Skeletal muscle satellite cell (primary cell): ENCODE results near the gene GRIN2A.

Experiments
- H3K27me3 ChIP-seq: 2 replicates; pipeline ENCODE4 v1.7.0; 2013; ENCODE audit warnings: low read length; ENCODE audit not compliant: control insufficient read depth, insufficient read depth
- H3K36me3 ChIP-seq: 2 replicates; pipeline ENCODE4 v1.7.0; 2013; ENCODE audit warnings: mild to moderate bottlenecking, control low read depth, low read length; ENCODE audit not compliant: insufficient read depth
- H3K4me1 ChIP-seq: 2 replicates; pipeline ENCODE4 v1.7.0; 2013; ENCODE audit warnings: low read length; ENCODE audit not compliant: control insufficient read depth, insufficient read depth
- H3K4me2 ChIP-seq: 2 replicates; pipeline ENCODE4 v1.7.0; 2013; ENCODE audit warnings: mild to moderate bottlenecking, low read length
- H3K4me3 ChIP-seq: 2 replicates; pipeline ENCODE4 v1.7.0; 2013; ENCODE audit warnings: low read length
- H3K9ac ChIP-seq: 2 replicates; pipeline ENCODE4 v1.7.0; 2013; ENCODE audit warnings: mild to moderate bottlenecking, low read depth, low read length, moderate library complexity
- H3K9me3 ChIP-seq: replicated peaks from 2 replicates; pipeline ENCODE4 v1.7.0; 2013; ENCODE audit warnings: mild to moderate bottlenecking, control low read depth, low read length

The GRIN2A gene

DNA sequence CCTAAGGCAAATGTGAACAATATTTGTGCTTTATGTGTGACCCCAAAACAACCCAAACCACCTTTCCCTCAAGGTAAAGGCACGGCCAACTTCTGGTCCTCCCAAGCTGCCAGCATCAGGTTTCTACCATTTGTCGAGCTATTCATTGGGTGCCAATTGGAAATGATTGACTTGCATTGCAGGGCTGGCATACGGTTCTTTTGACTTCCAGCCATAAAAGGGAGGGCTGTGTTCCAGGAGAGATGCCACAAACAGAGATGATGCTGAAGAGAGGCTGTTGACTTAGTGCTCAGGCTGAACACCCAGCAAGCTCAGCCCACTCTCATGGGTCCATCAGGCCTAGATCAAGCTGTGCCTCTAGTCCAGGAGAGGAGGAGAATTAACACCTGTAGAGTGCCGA, 252.4 kb downstream of the GRIN2A start:
- no peaks in the 10 kb centered on the region for H3K36me3 ChIP-seq
- H3K9ac ChIP-seq: no peak overlapping the region
- peaks cover 6% of the 10 kb centered on the region for H3K9me3 ChIP-seq
- H3K4me1 ChIP-seq: no peaks in the 10 kb centered on the region
- no peaks in the 10 kb centered on the region for H3K27me3 ChIP-seq
- H3K4me2 ChIP-seq: no peak overlapping the region
- no peak overlapping the region for H3K4me3 ChIP-seq

DNA sequence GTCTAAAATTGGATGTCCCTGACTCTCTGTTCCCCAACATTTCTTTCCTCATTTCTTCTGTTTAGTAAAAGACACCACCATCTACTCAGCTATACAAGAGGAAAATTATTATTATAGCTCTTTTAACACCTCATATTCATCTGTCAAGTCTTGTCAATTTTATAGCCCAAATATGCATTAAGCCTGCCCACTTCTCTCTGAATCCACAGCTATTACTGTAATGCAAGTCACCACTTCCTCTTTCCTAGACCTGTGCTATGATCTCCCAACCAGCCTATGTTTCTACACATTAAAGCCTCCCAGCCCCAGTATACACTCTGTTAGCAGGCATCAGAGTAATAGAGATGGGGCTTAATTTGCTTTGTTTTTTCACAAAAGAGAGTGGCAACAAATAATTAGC, 252.9 kb downstream of the GRIN2A start:
- H3K9ac ChIP-seq: no peak overlapping the region
- no peaks in the 10 kb centered on the region for H3K27me3 ChIP-seq
- no peak overlapping the region for H3K4me2 ChIP-seq
- H3K4me3 ChIP-seq: no peak overlapping the region
- H3K36me3 ChIP-seq: no peaks in the 10 kb centered on the region
- H3K9me3 ChIP-seq: peaks cover 6% of the 10 kb centered on the region
- no peaks in the 10 kb centered on the region for H3K4me1 ChIP-seq

DNA sequence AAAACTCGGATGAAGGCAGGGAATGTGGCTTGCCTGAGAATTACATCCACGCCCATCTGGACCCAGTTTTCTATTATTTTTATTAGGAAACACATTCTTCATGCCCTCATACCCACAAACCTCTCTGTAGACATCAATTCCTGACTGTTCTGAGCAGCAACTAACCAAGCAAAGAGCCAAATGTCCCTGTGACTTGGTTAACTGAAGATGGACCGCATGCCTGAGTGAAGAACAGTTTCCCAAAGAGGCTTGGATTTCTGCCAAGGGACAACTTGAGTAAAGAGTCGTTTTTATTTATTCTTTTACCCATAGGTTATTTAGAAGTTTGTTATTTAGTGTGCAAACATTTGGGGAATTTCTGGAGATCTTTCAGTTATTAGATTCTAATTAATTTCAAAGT, 259.8 kb downstream of the GRIN2A start:
- no peaks in the 10 kb centered on the region for H3K4me1 ChIP-seq
- no peaks in the 10 kb centered on the region for H3K36me3 ChIP-seq
- no peak overlapping the region for H3K9ac ChIP-seq
- no peaks in the 10 kb centered on the region for H3K9me3 ChIP-seq
- H3K4me3 ChIP-seq: no peak overlapping the region
- H3K27me3 ChIP-seq: no peaks in the 10 kb centered on the region
- no peak overlapping the region for H3K4me2 ChIP-seq

DNA sequence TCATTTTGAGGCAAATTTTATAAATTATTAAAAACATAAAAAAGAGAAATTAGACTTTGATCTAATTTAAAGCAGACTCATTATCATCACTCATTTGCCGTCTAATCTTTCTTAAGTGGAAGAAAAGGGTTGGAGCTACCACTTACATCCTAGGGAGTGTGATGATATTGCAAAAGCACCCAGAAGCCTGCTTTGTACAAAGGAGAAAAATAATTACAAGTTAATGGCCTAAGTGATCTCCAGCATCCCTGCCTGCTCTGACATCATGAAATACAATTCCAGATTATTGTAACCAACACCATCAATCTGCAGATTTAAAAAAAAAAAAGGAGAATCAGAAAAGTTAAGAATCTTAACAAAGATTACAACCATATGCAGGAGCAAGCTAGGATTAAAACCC, 260.2 kb downstream of the GRIN2A start:
- Histone ChIP-seq H3K9ac (no peak overlapping the region), H3K27me3 (no peaks in the 10 kb centered on the region), H3K4me3 (no peak overlapping the region), H3K36me3 (no peaks in the 10 kb centered on the region), H3K9me3 (no peaks in the 10 kb centered on the region), H3K4me2 (no peak overlapping the region), H3K4me1 (no peaks in the 10 kb centered on the region)

DNA sequence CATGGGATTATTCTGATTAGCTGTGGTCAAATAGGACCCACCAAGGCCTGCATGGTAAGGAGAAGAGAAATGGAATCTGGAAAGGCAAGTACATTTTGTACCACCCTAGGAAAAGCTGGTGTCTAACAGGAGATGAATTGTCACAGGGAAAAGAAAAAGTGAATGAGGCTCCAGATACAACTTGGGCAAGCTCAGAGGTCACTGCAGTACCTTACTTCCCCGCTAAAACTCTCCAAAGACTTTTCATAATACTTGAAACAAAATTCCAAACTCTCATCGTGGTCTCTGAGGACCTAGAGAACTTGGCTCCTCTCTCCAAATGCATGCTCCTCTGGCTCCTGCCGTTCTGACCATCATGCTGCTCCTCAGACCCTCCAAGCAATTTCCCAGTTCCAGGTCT, 262.8 kb downstream of the GRIN2A start:
- Histone ChIP-seq H3K36me3 (no peaks in the 10 kb centered on the region), H3K4me2 (no peak overlapping the region), H3K9me3 (no peaks in the 10 kb centered on the region), H3K4me1 (no peaks in the 10 kb centered on the region), H3K27me3 (no peaks in the 10 kb centered on the region), H3K4me3 (no peak overlapping the region), H3K9ac (no peak overlapping the region)

DNA sequence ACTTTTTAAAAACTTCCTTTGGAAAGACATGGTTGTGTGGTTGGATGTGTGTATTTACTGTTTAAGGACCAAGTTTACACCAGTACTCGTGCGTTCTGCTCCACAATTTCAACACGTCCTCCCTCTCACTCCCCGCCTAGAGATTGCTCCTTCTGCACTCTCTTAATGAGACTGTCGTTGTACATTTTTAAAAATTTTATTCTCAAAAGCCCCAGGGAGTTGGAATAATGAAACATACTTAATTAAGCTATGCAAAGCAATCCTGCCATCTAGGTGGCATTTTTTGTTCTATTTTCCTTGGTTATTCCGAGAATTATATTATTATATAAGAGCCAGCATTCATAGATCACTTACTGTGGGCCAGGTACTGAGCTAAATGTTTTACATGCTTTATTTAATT, 264.5 kb downstream of the GRIN2A start:
- Histone ChIP-seq H3K36me3 (no peaks in the 10 kb centered on the region), H3K4me3 (no peak overlapping the region), H3K9ac (no peak overlapping the region), H3K4me1 (no peaks in the 10 kb centered on the region), H3K9me3 (no peaks in the 10 kb centered on the region), H3K27me3 (no peaks in the 10 kb centered on the region), H3K4me2 (no peak overlapping the region)

DNA sequence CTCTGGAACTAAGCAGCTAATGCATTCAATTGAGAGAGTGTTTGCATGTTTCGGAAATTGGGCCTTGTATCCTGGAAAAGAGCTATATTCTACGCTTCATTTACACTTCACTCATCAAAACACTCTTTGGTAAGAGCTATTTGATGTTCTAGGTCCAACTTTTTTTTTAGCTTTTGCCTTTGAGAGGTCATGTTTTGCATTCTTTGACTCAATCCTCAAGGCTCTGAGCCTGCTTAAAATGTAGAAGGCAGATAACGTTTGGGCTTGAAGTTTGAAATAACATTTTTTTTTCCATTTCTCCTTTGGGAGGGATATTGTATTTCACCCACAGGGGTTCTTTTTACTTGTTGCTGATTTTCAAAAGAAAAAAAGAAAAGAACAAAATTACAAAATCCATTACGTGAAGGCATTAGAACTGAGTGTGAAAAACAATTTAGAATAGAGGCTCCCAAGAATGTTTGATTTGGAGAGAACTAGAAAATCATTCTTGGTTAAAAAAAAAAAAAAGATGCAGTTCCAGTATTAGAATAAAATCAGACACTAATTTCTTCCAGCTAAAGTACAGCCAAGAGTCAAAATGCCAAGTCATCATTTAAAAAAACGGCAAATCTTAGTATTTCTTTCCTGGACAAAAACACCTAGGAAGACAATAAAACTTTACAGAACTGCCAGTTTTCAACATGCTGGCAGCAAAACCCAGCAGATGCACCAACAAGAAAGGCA, 268.5 kb downstream of the GRIN2A start:
- Histone ChIP-seq H3K36me3 (no peaks in the 10 kb centered on the region), H3K9ac (no peak overlapping the region), H3K9me3 (no peaks in the 10 kb centered on the region), H3K27me3 (no peaks in the 10 kb centered on the region), H3K4me3 (no peak overlapping the region), H3K4me1 (no peaks in the 10 kb centered on the region), H3K4me2 (no peak overlapping the region)

DNA sequence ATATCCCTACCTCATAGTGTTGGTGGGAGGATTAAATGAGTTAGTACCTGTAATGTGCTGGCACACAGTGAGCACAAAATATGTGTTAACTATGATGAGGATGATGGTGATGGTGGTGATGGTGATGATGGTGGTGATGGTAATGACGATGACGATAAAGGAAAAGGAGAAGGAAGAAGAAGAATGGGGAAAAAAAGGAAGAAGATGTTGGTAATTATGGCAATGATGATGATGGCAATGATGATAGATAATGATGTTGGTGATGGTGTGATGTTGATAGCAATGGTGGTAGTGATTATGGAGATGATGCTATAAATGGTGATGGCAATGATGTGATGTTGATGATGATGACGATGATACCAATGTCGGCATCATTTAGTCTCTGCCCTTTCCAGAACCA, 270.2 kb downstream of the GRIN2A start:
- Histone ChIP-seq H3K9ac (no peak overlapping the region), H3K27me3 (no peaks in the 10 kb centered on the region), H3K4me1 (no peaks in the 10 kb centered on the region), H3K4me3 (no peak overlapping the region), H3K9me3 (no peaks in the 10 kb centered on the region), H3K36me3 (no peaks in the 10 kb centered on the region), H3K4me2 (no peak overlapping the region)

DNA sequence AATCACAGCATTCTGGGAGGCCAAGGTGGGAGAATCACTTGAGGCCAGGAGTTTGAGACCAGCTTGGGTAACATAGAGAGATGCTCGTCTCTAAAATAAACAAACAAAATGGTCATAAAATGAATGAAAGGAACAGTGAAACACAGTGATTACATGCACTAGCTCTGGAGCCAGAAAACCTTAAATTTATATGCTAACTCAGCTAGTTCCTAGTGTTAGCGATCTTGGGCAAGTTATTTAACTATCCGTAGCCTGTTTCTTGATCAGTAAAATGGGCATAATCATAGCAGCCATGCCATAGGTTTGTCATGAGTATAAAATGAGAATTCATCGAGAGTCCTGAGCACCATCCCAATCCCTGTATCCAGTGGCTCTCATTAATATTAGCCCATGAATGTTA, 271.0 kb downstream of the GRIN2A start:
- Histone ChIP-seq H3K27me3 (no peaks in the 10 kb centered on the region), H3K36me3 (no peaks in the 10 kb centered on the region), H3K9me3 (no peaks in the 10 kb centered on the region), H3K4me1 (no peaks in the 10 kb centered on the region), H3K9ac (no peak overlapping the region), H3K4me3 (no peak overlapping the region), H3K4me2 (no peak overlapping the region)

DNA sequence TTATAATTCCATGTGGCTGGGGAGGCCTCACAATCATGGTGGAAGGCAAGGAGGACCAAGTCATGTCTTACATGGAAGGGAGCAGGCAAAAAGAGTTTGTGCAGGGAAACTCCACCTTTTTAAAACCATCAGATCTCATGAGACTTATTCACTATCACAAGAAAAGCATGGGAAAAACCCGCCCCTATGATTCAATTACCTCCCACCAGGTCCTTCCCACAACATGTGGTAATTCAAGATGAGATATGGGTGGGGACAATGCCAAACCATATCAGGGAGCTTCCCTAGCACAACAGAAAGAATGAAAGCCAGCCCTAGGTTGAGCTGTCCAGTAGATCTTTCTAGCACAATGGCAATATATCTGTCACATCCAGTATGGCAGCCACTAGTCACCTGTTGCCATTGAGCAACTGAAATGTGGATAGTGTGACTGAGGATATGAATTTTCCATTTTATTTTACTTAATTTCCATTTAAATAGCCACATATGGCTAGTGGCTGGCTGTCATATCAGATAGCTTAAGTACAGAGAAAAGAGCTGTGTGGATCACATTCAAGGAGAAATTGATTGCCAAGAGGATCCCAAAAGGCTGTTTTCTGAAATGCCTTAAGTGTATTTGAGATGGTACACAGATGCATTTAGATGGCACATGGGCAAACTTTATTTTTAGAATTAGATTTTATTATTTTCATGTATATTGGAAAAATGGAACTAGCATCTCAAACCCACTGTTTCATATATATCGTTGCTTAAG, 273.0 kb downstream of the GRIN2A start:
- no peaks in the 10 kb centered on the region for H3K4me1 ChIP-seq
- H3K27me3 ChIP-seq: no peaks in the 10 kb centered on the region
- H3K4me3 ChIP-seq: no peak overlapping the region

DNA sequence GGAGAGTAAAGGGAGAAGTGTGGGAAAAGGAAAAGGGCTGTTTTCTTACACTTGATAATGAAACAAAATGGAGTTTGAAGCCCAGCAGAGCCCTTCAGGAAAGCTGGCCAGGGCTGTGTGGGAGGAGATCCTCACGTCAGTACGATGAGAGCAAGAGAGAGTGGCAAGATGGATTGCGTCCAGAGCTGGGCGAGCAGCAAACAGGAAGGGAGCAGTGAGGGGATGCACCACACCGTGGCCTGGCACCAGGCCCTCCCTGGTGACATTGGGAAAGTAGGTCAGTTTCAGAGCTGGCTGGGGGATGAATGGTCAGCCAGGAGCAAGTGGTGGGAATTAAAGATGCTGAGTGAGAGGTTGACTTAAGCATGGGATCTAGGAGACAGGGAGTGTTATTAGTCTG, 273.6 kb downstream of the GRIN2A start:
- Histone ChIP-seq H3K36me3 (no peaks in the 10 kb centered on the region), H3K4me2 (no peak overlapping the region), H3K4me3 (no peak overlapping the region), H3K9ac (no peak overlapping the region), H3K9me3 (no peaks in the 10 kb centered on the region), H3K4me1 (no peaks in the 10 kb centered on the region), H3K27me3 (no peaks in the 10 kb centered on the region)

More for the DNA sequence above, 273.0 kb downstream of the GRIN2A start:
- Histone ChIP-seq H3K4me2 (no peak overlapping the region), H3K9me3 (no peaks in the 10 kb centered on the region), H3K36me3 (no peaks in the 10 kb centered on the region), H3K9ac (no peak overlapping the region)

DNA sequence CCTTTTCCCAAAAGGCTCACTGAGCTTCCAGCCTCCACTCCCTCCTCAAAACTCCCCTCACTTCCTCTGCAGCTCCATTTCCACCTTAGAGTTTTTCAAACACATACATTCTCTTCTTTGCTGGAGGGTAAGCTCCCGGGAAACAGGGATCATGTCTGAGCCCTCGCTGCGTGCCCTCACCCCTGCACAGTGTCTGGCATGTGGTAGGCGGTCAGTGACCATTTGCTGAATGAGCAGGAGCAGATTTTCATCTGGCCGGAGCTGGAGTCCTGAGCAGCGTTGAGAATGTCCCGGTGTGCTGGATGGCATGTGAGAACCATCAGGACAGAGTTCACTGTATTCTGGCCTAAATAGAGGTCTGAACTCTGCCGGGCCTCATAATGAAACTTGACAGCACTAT, 274.5 kb downstream of the GRIN2A start:
- H3K9me3 ChIP-seq: no peaks in the 10 kb centered on the region
- H3K4me3 ChIP-seq: no peak overlapping the region
- H3K36me3 ChIP-seq: no peaks in the 10 kb centered on the region
- no peak overlapping the region for H3K4me2 ChIP-seq
- no peak overlapping the region for H3K9ac ChIP-seq
- H3K27me3 ChIP-seq: no peaks in the 10 kb centered on the region
- no peaks in the 10 kb centered on the region for H3K4me1 ChIP-seq
